ENCODE measurements around the gene OR4D11.

GRCh38 chr11:59475176-59475575, 28.2 kb upstream of the OR4D11 start:
- TF ChIP-seq CTCF (IDR thresholded peaks at IDR 0.05) (no peak), POLR2AphosphoS5 (IDR thresholded peaks at IDR 0.05) (no peak), POLR2A (IDR thresholded peaks at IDR 0.05) (no peak)

Data from transverse colon (tissue), 4 donors.